Sigmoid colon (tissue), 3 donors: ENCODE results near the gene MLPH.

Experiments used
- POLR2A ChIP-seq, 2 donors: fragments of 450-650 bp; IDR thresholded peaks; one replicate each; pipeline ENCODE4 v1.6.1; 2016; ENCODE audit warnings: antibody characterized with exemption in 2 of 2, mild to moderate bottlenecking in 2 of 2, moderate library complexity in 2 of 2
- TF ChIP-seq, protein P1 (sequence below), 4 experiments: fragments of 450-650 bp in 3 of 4; fragments of 200-600 bp in 1 of 4; IDR thresholded peaks; one replicate each; pipeline ENCODE4 v1.5.1; 2016 to 2019; ENCODE audit warnings: antibody characterized with exemption in 4 of 4, mild to moderate bottlenecking in 3 of 4, moderate library complexity in 2 of 4

DNA sequence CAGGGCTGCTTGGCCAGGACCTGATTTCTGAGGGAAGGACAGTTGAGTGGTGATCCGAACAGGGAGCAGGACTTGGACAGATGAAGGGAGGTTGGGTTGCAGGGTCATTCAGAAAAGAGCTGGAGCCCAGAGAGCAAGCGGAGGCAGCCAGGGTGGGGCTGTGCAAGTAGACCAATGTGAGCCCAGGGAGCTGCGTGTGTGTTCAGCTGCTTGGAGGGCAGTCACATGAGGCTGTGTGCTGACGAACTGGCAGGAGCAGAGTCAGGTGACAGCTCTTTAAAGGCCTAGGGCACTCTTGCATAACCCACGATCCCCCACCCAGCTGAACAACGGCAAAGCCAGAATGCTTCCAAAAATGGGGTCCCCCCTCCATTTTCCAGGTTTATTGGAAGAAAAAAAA is 4.6 kb upstream of the MLPH start:
- TF ChIP-seq, protein P1, sequence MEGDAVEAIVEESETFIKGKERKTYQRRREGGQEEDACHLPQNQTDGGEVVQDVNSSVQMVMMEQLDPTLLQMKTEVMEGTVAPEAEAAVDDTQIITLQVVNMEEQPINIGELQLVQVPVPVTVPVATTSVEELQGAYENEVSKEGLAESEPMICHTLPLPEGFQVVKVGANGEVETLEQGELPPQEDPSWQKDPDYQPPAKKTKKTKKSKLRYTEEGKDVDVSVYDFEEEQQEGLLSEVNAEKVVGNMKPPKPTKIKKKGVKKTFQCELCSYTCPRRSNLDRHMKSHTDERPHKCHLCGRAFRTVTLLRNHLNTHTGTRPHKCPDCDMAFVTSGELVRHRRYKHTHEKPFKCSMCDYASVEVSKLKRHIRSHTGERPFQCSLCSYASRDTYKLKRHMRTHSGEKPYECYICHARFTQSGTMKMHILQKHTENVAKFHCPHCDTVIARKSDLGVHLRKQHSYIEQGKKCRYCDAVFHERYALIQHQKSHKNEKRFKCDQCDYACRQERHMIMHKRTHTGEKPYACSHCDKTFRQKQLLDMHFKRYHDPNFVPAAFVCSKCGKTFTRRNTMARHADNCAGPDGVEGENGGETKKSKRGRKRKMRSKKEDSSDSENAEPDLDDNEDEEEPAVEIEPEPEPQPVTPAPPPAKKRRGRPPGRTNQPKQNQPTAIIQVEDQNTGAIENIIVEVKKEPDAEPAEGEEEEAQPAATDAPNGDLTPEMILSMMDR (IDR thresholded peaks at IDR 0.05), result no peak
- TF ChIP-seq POLR2A (IDR thresholded peaks at IDR 0.05), result no peak
